T47D (cell line): ENCODE measurements around the gene SH3BGRL3.

Experiments
- DNase-seq, 2 experiments: peaks; one replicate each; pipeline versions ENCODE4 v3.0.0 to v3.0.0-alpha.2; 2011 to 2012; ENCODE audit warnings: low read depth in 1 of 2, low spot score in 1 of 2
- JUND ChIP-seq: IDR thresholded peaks from 2 replicates; pipeline ENCODE4 v1.6.1; 2012; ENCODE audit warnings: low read depth
- in situ Hi-C: cut with HindIII; loops from 2 replicates; pipeline ENCODE4 v1.10.0; 2016; ENCODE audit warnings: low sequenced_read_pairs, low pct_unique_long_range_greater_than_20kb

SH3BGRL3 gene

GRCh38 chr1:26265405-26265804, 14.5 kb upstream of the SH3BGRL3 start:
- no peak for TF ChIP-seq JUND
- in situ Hi-C loops, result no loop called here
- DNase-seq, result no peak

- no peak for TF ChIP-seq JUND
- in situ Hi-C loops, result no loop called here
- no peak for DNase-seq
These were observed 11.3 kb upstream of the SH3BGRL3 start for GRCh38 chr1:26268290-26269197.

- TF ChIP-seq JUND, result no peak
These were observed 10.7 kb upstream of the SH3BGRL3 start for GRCh38 chr1:26269198-26269550.

GRCh38 chr1:26274801-26275425, 5.0 kb upstream of the SH3BGRL3 start:
- no peak for TF ChIP-seq JUND
- in situ Hi-C loops, result no loop called here
- DNase-seq, result no peak

More at GRCh38 chr1:26269198-26269550, 10.7 kb upstream of the SH3BGRL3 start:
- in situ Hi-C loops, result no loop called here
- DNase-seq, result no peak

GRCh38 chr1:26275580-26276431, 4.1 kb upstream of the SH3BGRL3 start:
- no peak for TF ChIP-seq JUND
- in situ Hi-C loops, result no loop called here
- DNase-seq, result peak; percentile 64 to 82

GRCh38 chr1:26276432-26276838, 3.5 kb upstream of the SH3BGRL3 start:
- no peak for TF ChIP-seq JUND
- in situ Hi-C loops, result no loop called here
- DNase-seq, result no peak

- in situ Hi-C loops, result no loop called here
These were observed 2.6 kb upstream of the SH3BGRL3 start for GRCh38 chr1:26277261-26277661.

GRCh38 chr1:26277719-26278118, 2.2 kb upstream of the SH3BGRL3 start:
- in situ Hi-C loops, result no loop called here
- no peak for TF ChIP-seq JUND
- no peak for DNase-seq

More at GRCh38 chr1:26277261-26277661, 2.6 kb upstream of the SH3BGRL3 start:
- no peak for DNase-seq
- TF ChIP-seq JUND, result no peak

GRCh38 chr1:26278303-26278702, 1.6 kb upstream of the SH3BGRL3 start:
- in situ Hi-C loops, result no loop called here
- DNase-seq, result no peak
- TF ChIP-seq JUND, result no peak

GRCh38 chr1:26278724-26279455, 996 bp upstream of the SH3BGRL3 start:
- in situ Hi-C loops, result no loop called here
- DNase-seq, result no peak
- no peak for TF ChIP-seq JUND

GRCh38 chr1:26280333-26281042, 602 bp downstream of the SH3BGRL3 start:
- DNase-seq, result no peak
- no peak for TF ChIP-seq JUND
- in situ Hi-C loops, result no loop called here
